ENCODE data around the gene PARD3B.

- TF ChIP-seq EZH2phosphoT487 (IDR thresholded peaks at IDR 0.05; ENCODE audit: borderline replicate concordance, low read length) (no peak), CTCF (conservative IDR thresholded peaks at IDR 0.05; ENCODE audit: low read depth, low read length) (no peak), EZH2 (IDR thresholded peaks at IDR 0.05; ENCODE audit: low read length, unreplicated experiment) (no peak)
Observed at GRCh38 chr2:205045706-205046105, 500.4 kb downstream of the PARD3B start.

All from PC-3 (cell line).